Vagina (tissue), 2 donors: Measurements from ENCODE around the gene AMBP. TPM values are rescaled to one million over a fixed set of nuclear protein-coding genes. Genes with fewer than 3 reads are reported as not detected.
A peak's percentile ranks its signal among the peaks of the same experiment; 100 is the strongest.
"Not testable (repeated sequence)": the region's sequence is repeated elsewhere in the genome, so short reads cannot be mapped to it uniquely, and the experiment has no call there.

Source experiments
- DNase-seq, 2 donors: peaks; one replicate each; pipeline ENCODE4 v3.0.0-alpha.2; 2017; ENCODE audit errors: extremely low spot score in 2 of 2
- H3K27ac ChIP-seq: fragments of 200-600 bp; sonication (generic); one replicate; pipeline ENCODE4 v1.5.1; 2019
- H3K27me3 ChIP-seq: fragments of 200-600 bp; sonication (generic); one replicate; pipeline ENCODE4 v1.5.1; 2019
- H3K36me3 ChIP-seq, 2 donors: fragments of 200-600 bp; sonication (generic); one replicate each; pipeline ENCODE4 v1.5.1; 2017 to 2019
- H3K4me1 ChIP-seq: fragments of 200-600 bp; sonication (generic); one replicate; pipeline ENCODE4 v1.5.1; 2019
- H3K4me3 ChIP-seq, 2 donors: fragments of 200-600 bp; sonication (generic); 1 replicate in 1 of 2; 2 replicates in 1 of 2; pipeline ENCODE4 v1.5.1; 2016 to 2019
- H3K9me3 ChIP-seq: fragments of 200-600 bp; sonication (generic); one replicate; pipeline ENCODE4 v1.5.1; 2019
- POLR2A ChIP-seq, 2 donors: fragments of 450-650 bp; IDR thresholded peaks; one replicate each; pipeline ENCODE4 v1.6.1; 2017; ENCODE audit warnings: antibody characterized with exemption in 2 of 2, mild to moderate bottlenecking in 2 of 2, moderate library complexity in 2 of 2
- POLR2AphosphoS5 ChIP-seq, 2 donors: sonication (generic); formaldehyde crosslinking; IDR thresholded peaks; one replicate each; pipeline ENCODE4 v1.9.0; 2017; ENCODE audit warnings: antibody characterized with exemption in 2 of 2, mild to moderate bottlenecking in 2 of 2, low read depth in 1 of 2; ENCODE audit not compliant: insufficient read depth in 1 of 2
- intact Hi-C: fragments of 100-400 bp; cut with DNase I; formaldehyde crosslinking; loops from one replicate; pipeline ENCODE4 v1.15.1; 2023
- total RNA-seq: library from RNA; depleted of rRNA; stranded (reverse); fragments of >200 nt; gene quantifications from one replicate; pipeline ENCODE4 v1.2.3, GENCODE V29; 2016
- TF ChIP-seq, protein P1 (sequence below), 3 experiments: fragments of 450-650 bp in 2 of 3; fragments of 200-600 bp in 1 of 3; sonication (generic) in 1 of 3; IDR thresholded peaks; one replicate each; pipeline ENCODE4 v1.5.1; 2017 to 2019; ENCODE audit warnings: antibody characterized with exemption in 3 of 3, mild to moderate bottlenecking in 2 of 3, moderate library complexity in 2 of 3

The AMBP gene
- total RNA-seq, 1 donor from 2014 or later = not detected

GRCh38 chr9:114046237-114046755 lies 31.8 kb downstream of the AMBP start:
- no peak for TF ChIP-seq POLR2A (IDR thresholded peaks at IDR 0.05)
- TF ChIP-seq, protein P1, sequence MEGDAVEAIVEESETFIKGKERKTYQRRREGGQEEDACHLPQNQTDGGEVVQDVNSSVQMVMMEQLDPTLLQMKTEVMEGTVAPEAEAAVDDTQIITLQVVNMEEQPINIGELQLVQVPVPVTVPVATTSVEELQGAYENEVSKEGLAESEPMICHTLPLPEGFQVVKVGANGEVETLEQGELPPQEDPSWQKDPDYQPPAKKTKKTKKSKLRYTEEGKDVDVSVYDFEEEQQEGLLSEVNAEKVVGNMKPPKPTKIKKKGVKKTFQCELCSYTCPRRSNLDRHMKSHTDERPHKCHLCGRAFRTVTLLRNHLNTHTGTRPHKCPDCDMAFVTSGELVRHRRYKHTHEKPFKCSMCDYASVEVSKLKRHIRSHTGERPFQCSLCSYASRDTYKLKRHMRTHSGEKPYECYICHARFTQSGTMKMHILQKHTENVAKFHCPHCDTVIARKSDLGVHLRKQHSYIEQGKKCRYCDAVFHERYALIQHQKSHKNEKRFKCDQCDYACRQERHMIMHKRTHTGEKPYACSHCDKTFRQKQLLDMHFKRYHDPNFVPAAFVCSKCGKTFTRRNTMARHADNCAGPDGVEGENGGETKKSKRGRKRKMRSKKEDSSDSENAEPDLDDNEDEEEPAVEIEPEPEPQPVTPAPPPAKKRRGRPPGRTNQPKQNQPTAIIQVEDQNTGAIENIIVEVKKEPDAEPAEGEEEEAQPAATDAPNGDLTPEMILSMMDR (IDR thresholded peaks at IDR 0.05) = no peak
- no peak for TF ChIP-seq POLR2AphosphoS5 (IDR thresholded peaks at IDR 0.05; ENCODE audit: insufficient read depth in 1 of 2, low read depth in 1 of 2)
- DNase-seq = no peak
- intact Hi-C loops = no loop called here
- Histone ChIP-seq H3K36me3 (peaks cover 0 to 29% of the 10 kb centered on the region in 2 donors), H3K27me3 (no peaks in the 10 kb centered on the region), H3K9me3 (no peaks in the 10 kb centered on the region), H3K27ac (no peak overlapping the region), H3K4me3 (no peak overlapping the region), H3K4me1 (no peaks in the 10 kb centered on the region)

GRCh38 chr9:114043660-114044059 lies 34.4 kb downstream of the AMBP start:
- H3K9me3 ChIP-seq, H3K4me3 ChIP-seq, intact Hi-C loops, H3K27me3 ChIP-seq, DNase-seq, H3K36me3 ChIP-seq, H3K4me1 ChIP-seq, H3K27ac ChIP-seq: not testable (repeated sequence)

GRCh38 chr9:114039484-114039883 lies 38.6 kb downstream of the AMBP start:
- H3K36me3 ChIP-seq = peaks cover 0 to 23% of the 10 kb centered on the region in 2 donors
- TF ChIP-seq POLR2A (IDR thresholded peaks at IDR 0.05) = no peak
- TF ChIP-seq, protein P1 (IDR thresholded peaks at IDR 0.05) = no peak
- TF ChIP-seq POLR2AphosphoS5 (IDR thresholded peaks at IDR 0.05; ENCODE audit: insufficient read depth in 1 of 2, low read depth in 1 of 2) = no peak
- H3K4me1 ChIP-seq = no peaks in the 10 kb centered on the region
- intact Hi-C loops = no loop called here
- DNase-seq = peak in 1 of 2 donors; percentile 29
- no peak overlapping the region for H3K4me3 ChIP-seq
- H3K27ac ChIP-seq = no peak overlapping the region
- H3K27me3 ChIP-seq = no peaks in the 10 kb centered on the region
- no peaks in the 10 kb centered on the region for H3K9me3 ChIP-seq

GRCh38 chr9:114038724-114039313 lies 39.3 kb downstream of the AMBP start:
- Histone ChIP-seq H3K4me1 (no peaks in the 10 kb centered on the region), H3K9me3 (no peaks in the 10 kb centered on the region), H3K27me3 (no peaks in the 10 kb centered on the region), H3K36me3 (peaks cover 0 to 23% of the 10 kb centered on the region in 2 donors), H3K4me3 (no peak overlapping the region), H3K27ac (no peak overlapping the region)
- TF ChIP-seq POLR2AphosphoS5 (IDR thresholded peaks at IDR 0.05; ENCODE audit: insufficient read depth in 1 of 2, low read depth in 1 of 2) = no peak
- TF ChIP-seq POLR2A (IDR thresholded peaks at IDR 0.05) = no peak
- TF ChIP-seq, protein P1 (IDR thresholded peaks at IDR 0.05) = no peak
- intact Hi-C loops = no loop called here
- DNase-seq = peak in 1 of 2 donors; percentile 58

- Histone ChIP-seq H3K27ac (no peak overlapping the region), H3K36me3 (peaks cover 0 to 23% of the 10 kb centered on the region in 2 donors), H3K9me3 (no peaks in the 10 kb centered on the region), H3K4me1 (no peaks in the 10 kb centered on the region), H3K4me3 (no peak overlapping the region), H3K27me3 (no peaks in the 10 kb centered on the region)
- DNase-seq = peak; percentile 77 to 87
- TF ChIP-seq POLR2AphosphoS5 (IDR thresholded peaks at IDR 0.05; ENCODE audit: insufficient read depth in 1 of 2, low read depth in 1 of 2) (no peak), POLR2A (IDR thresholded peaks at IDR 0.05) (no peak)
- TF ChIP-seq, protein P1 (IDR thresholded peaks at IDR 0.05) = no peak
- intact Hi-C loops = no loop called here
Observed at GRCh38 chr9:114037961-114038723, 40.0 kb downstream of the AMBP start.
